OCI-LY1 (cell line): ENCODE measurements around the gene IL18R1.

Experiments used
- H2AFZ ChIP-seq: fragments of 200-600 bp; sonication (generic), shearing (Covaris generic); 2 replicates; pipeline ENCODE4 v1.6.0; 2014; ENCODE audit warnings: antibody characterized with exemption, mild to moderate bottlenecking, low read length
- H3F3A ChIP-seq: fragments of 200-600 bp; sonication (generic), shearing (Covaris generic); 2 replicates; pipeline ENCODE4 v1.6.0; 2014; ENCODE audit warnings: mild to moderate bottlenecking, antibody characterized with exemption, low read length, moderate library complexity; ENCODE audit not compliant: insufficient read depth
- H3K27ac ChIP-seq: fragments of 200-600 bp; sonication (generic); 2 replicates; pipeline ENCODE4 v1.5.1; 2014; ENCODE audit warnings: low read length, mixed run types, mild to moderate bottlenecking, low read depth; ENCODE audit not compliant: poor library complexity, severe bottlenecking
- H3K27me3 ChIP-seq: fragments of 200-600 bp; sonication (generic); 2 replicates; pipeline ENCODE4 v1.6.0; 2014; ENCODE audit warnings: antibody characterized with exemption, mild to moderate bottlenecking, low read length, moderate library complexity; ENCODE audit not compliant: insufficient read depth
- H3K36me3 ChIP-seq: fragments of 200-600 bp; sonication (generic); 2 replicates; pipeline ENCODE4 v1.6.1; 2014; ENCODE audit warnings: mild to moderate bottlenecking, antibody characterized with exemption, low read length, moderate library complexity, mixed read lengths; ENCODE audit not compliant: insufficient read depth
- H3K4me1 ChIP-seq: fragments of 200-600 bp; sonication (generic); 2 replicates; pipeline ENCODE4 v1.5.1; 2014; ENCODE audit warnings: mild to moderate bottlenecking, low read length, moderate library complexity; ENCODE audit not compliant: insufficient read depth, severe bottlenecking
- H3K4me2 ChIP-seq: fragments of 200-600 bp; sonication (generic), shearing (Covaris generic); 2 replicates; pipeline ENCODE4 v1.6.1; 2014; ENCODE audit warnings: low read length
- H3K4me3 ChIP-seq: fragments of 200-600 bp; sonication (generic); 2 replicates; pipeline ENCODE4 v1.5.1; 2014; ENCODE audit warnings: low read length, low read depth, mild to moderate bottlenecking, mixed read lengths; ENCODE audit not compliant: poor library complexity, severe bottlenecking
- H3K79me2 ChIP-seq: fragments of 200-600 bp; shearing (Covaris generic); 2 replicates; pipeline ENCODE4 v1.6.1; 2016; ENCODE audit warnings: mixed run types, low read length, mixed read lengths; ENCODE audit not compliant: insufficient read depth
- H3K9ac ChIP-seq: fragments of 200-600 bp; sonication (generic), shearing (Covaris generic); 2 replicates; pipeline ENCODE4 v1.6.1; 2014; ENCODE audit warnings: mild to moderate bottlenecking, low read length, mixed read lengths
- H3K9me2 ChIP-seq: fragments of 200-600 bp; sonication (generic), shearing (Covaris generic); 2 replicates; pipeline ENCODE4 v1.6.1; 2014; ENCODE audit warnings: low read depth, mild to moderate bottlenecking, low read length, mixed read lengths
- H3K9me3 ChIP-seq: fragments of 200-600 bp; shearing (Covaris generic); 2 replicates; pipeline ENCODE4 v1.6.1; 2014; ENCODE audit warnings: low read length, mixed read lengths
- H4K20me1 ChIP-seq: fragments of 200-600 bp; sonication (generic), shearing (Covaris generic); 2 replicates; pipeline ENCODE4 v1.6.0; 2016; ENCODE audit warnings: mild to moderate bottlenecking, low read length; ENCODE audit not compliant: insufficient read depth
- EZH2 ChIP-seq: fragments of 200-600 bp; sonication (generic), shearing (Covaris generic); IDR thresholded peaks from 2 replicates; pipeline ENCODE4 v1.8.0; 2017; ENCODE audit warnings: borderline replicate concordance, mixed run types, mild to moderate bottlenecking, antibody characterized with exemption, low read length, moderate library complexity, mixed read lengths
- TF ChIP-seq, protein P1 (sequence below): fragments of 200-600 bp; sonication (generic), shearing (Covaris generic); IDR thresholded peaks from 2 replicates; pipeline ENCODE4 v1.5.1; 2017; ENCODE audit warnings: mild to moderate bottlenecking, antibody characterized with exemption, low read length, moderate library complexity, mixed read lengths

The IL18R1 gene

DNA sequence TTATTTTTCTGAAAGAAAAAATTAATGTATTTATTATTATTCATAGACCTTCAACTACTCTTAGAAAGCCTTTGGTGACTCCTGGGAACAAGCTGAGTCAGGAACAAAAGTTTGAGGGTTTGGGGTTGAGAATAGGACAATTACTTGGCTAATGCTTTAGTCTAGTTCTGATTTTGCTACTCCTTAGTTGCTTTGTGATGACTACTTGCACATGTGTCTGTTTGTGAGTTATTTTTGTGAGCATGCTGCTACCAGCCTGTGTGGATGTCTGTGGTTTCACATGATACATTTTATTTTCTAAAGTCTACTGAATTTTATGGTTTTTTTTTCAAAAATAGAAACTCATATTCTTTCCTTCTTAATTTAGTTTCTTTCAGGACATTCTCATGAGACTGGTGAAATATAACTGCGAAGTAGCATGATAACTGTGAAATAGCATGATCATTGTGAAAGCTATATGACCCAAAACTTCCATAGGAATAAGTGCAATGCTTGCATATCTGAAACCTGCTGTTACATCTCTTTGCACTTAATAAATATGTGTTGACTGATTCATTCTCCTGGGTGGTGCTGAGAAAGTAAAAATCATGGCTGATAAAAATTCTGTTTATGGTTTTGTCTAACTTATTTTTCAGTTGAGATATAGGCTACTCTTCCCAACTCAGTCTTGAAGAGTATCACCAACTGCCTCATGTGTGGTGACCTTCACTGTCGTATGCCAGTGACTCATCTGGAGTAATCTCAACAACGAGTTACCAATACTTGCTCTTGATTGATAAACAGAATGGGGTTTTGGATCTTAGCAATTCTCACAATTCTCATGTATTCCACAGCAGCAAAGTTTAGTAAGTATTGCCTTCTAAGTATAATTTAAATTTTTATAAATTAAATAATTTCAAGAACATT is 17.9 kb upstream of the IL18R1 start:
- Histone ChIP-seq H3F3A (no peaks in the 10 kb centered on the region), H3K27ac (no peak overlapping the region), H3K9me3 (no peaks in the 10 kb centered on the region), H3K9me2 (no peaks in the 10 kb centered on the region), H3K4me3 (no peak overlapping the region), H3K27me3 (no peaks in the 10 kb centered on the region), H3K9ac (no peak overlapping the region), H2AFZ (no peak overlapping the region), H3K4me2 (no peak overlapping the region), H3K36me3 (no peaks in the 10 kb centered on the region), H4K20me1 (no peaks in the 10 kb centered on the region), H3K4me1 (no peaks in the 10 kb centered on the region), H3K79me2 (no peaks in the 10 kb centered on the region)
- TF ChIP-seq, protein P1, sequence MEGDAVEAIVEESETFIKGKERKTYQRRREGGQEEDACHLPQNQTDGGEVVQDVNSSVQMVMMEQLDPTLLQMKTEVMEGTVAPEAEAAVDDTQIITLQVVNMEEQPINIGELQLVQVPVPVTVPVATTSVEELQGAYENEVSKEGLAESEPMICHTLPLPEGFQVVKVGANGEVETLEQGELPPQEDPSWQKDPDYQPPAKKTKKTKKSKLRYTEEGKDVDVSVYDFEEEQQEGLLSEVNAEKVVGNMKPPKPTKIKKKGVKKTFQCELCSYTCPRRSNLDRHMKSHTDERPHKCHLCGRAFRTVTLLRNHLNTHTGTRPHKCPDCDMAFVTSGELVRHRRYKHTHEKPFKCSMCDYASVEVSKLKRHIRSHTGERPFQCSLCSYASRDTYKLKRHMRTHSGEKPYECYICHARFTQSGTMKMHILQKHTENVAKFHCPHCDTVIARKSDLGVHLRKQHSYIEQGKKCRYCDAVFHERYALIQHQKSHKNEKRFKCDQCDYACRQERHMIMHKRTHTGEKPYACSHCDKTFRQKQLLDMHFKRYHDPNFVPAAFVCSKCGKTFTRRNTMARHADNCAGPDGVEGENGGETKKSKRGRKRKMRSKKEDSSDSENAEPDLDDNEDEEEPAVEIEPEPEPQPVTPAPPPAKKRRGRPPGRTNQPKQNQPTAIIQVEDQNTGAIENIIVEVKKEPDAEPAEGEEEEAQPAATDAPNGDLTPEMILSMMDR: no peak
- TF ChIP-seq EZH2: no peak

DNA sequence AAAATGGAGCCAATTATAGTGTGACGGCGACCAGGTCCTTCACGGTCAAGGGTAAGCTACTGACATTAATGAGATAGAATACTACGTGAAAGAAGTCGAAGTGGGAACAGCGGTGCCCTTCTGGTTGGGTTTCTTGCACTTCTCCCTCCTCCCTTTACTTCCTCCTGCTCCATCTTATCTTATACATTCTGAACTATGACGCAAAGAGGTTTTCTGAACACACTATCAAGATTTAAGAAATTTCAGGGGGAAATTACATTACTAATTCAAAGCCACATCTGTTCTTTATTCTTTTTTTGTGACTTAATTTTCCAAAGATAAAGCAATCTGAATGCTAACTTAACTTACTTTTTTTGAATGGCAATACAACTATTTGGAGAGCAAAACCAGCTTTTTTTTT is 14.8 kb upstream of the IL18R1 start:
- Histone ChIP-seq H3K9me2 (no peaks in the 10 kb centered on the region), H2AFZ (no peak overlapping the region), H3K9ac (no peak overlapping the region), H3K4me1 (no peaks in the 10 kb centered on the region), H3K9me3 (no peaks in the 10 kb centered on the region), H3F3A (no peaks in the 10 kb centered on the region), H3K79me2 (no peaks in the 10 kb centered on the region), H3K27me3 (no peaks in the 10 kb centered on the region), H3K4me2 (no peak overlapping the region), H3K27ac (no peak overlapping the region), H4K20me1 (no peaks in the 10 kb centered on the region), H3K36me3 (no peaks in the 10 kb centered on the region), H3K4me3 (no peak overlapping the region)
- TF ChIP-seq EZH2: no peak
- TF ChIP-seq, protein P1: no peak

DNA sequence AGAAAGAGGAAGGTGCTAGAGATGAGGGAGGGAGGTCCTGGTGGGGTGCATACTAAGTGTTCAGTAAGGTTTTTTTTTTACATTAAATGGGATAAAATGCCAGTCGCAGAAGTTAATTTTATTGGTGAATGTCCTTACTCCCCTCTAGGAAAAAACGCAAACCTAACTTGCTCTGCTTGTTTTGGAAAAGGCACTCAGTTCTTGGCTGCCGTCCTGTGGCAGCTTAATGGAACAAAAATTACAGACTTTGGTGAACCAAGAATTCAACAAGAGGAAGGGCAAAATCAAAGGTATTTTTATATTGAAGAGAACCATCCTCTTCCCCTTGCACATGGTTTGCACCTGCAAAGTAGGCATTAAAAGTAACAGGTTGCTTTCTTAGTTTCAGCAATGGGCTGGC is 12.7 kb upstream of the IL18R1 start:
- H3K9ac ChIP-seq: no peak overlapping the region
- H3K4me2 ChIP-seq: no peak overlapping the region
- no peaks in the 10 kb centered on the region for H3K4me1 ChIP-seq
- H3K9me2 ChIP-seq: no peaks in the 10 kb centered on the region
- TF ChIP-seq, protein P1: no peak
- TF ChIP-seq EZH2: no peak
- H3F3A ChIP-seq: no peaks in the 10 kb centered on the region
- H4K20me1 ChIP-seq: no peaks in the 10 kb centered on the region
- H3K27me3 ChIP-seq: no peaks in the 10 kb centered on the region
- H3K27ac ChIP-seq: no peak overlapping the region
- H2AFZ ChIP-seq: no peak overlapping the region
- no peak overlapping the region for H3K4me3 ChIP-seq
- H3K79me2 ChIP-seq: no peaks in the 10 kb centered on the region
- no peaks in the 10 kb centered on the region for H3K9me3 ChIP-seq
- no peaks in the 10 kb centered on the region for H3K36me3 ChIP-seq
